DND-41 (cell line): ENCODE data around the gene TEF.

Source experiments
- CTCF ChIP-seq: IDR thresholded peaks from 2 replicates; pipeline ENCODE4 v1.5.1; 2012; ENCODE audit warnings: borderline replicate concordance, low read length, moderate library complexity, mild to moderate bottlenecking; ENCODE audit not compliant: poor library complexity, severe bottlenecking; ENCODE audit errors: extremely low read depth
- EZH2 ChIP-seq: IDR thresholded peaks from 3 replicates; pipeline ENCODE4 v1.6.1; 2012; ENCODE audit warnings: borderline replicate concordance, low read depth, mild to moderate bottlenecking, moderate library complexity, low read length, inconsistent platforms; ENCODE audit not compliant: severe bottlenecking

DNA sequence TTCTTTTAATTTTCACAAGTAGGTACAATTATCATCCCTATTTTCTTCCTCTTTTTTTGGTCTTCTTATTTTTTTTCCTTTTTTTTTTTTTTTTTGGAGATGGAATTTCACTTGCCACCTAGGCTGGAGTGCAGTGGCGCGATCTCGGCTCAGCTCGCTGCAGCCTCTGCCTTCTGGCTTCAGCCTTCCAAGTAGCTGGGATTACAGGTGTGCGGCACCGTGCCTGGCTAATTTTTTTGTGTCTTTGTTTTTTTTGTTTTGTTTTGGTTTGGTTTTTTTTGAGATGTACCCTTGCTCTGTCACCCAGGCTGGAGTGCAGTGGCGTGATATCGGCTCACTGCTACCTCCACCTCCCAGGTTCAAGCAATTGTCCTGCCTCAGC is 48.2 kb downstream of the TEF start:
- TF ChIP-seq CTCF (no peak), EZH2 (no peak)
